HepG2 (cell line): ENCODE data around the gene CKS1B. TPM values are rescaled to one million over a fixed set of nuclear protein-coding genes. Genes with fewer than 3 reads are reported as not detected.

Experiments
- ARNTL ChIP-seq: sonication (generic); formaldehyde crosslinking; IDR thresholded peaks from 2 replicates; pipeline ENCODE4 v1.4.0; 2020; ENCODE audit warnings: mild to moderate bottlenecking, missing genetic modification reagents
- FOXA1 ChIP-seq, 2 experiments: fragments of 450-650 bp in 1 of 2; sonication (generic) in 1 of 2; formaldehyde crosslinking in 1 of 2; IDR thresholded peaks; 2 replicates each; pipeline versions ENCODE4 v1.4.0 to v1.6.1; 2016 to 2020; ENCODE audit warnings: missing genetic modification reagents in 1 of 2
- HNF4A ChIP-seq: sonication (generic); formaldehyde crosslinking; IDR thresholded peaks from 2 replicates; pipeline ENCODE4 v1.4.0; 2020; ENCODE audit warnings: missing genetic modification reagents
- ISX ChIP-seq: sonication (generic); formaldehyde crosslinking; conservative IDR thresholded peaks from 2 replicates; pipeline ENCODE4 v1.5.0; 2020; ENCODE audit warnings: missing genetic modification reagents
- KLF13 ChIP-seq: sonication (generic); formaldehyde crosslinking; IDR thresholded peaks from 2 replicates; pipeline ENCODE4 v1.4.0; 2020; ENCODE audit warnings: mild to moderate bottlenecking, missing genetic modification reagents
- MED1 ChIP-seq: sonication (generic); formaldehyde crosslinking; IDR thresholded peaks from 2 replicates; pipeline ENCODE4 v1.4.0; 2020; ENCODE audit warnings: missing genetic modification reagents
- POLR2AphosphoS2 ChIP-seq: IDR thresholded peaks from 2 replicates; pipeline ENCODE4 v1.6.1; 2011; ENCODE audit warnings: low read depth, low read length, improper control_type of control experiment
- RARG ChIP-seq: sonication (generic); formaldehyde crosslinking; IDR thresholded peaks from 2 replicates; pipeline ENCODE4 v1.4.0; 2020; ENCODE audit warnings: low read depth, mild to moderate bottlenecking, missing genetic modification reagents
- RFXAP ChIP-seq: sonication (generic); formaldehyde crosslinking; IDR thresholded peaks from 2 replicates; pipeline ENCODE4 v1.4.0; 2020; ENCODE audit warnings: missing genetic modification reagents, borderline replicate concordance
- ZFY ChIP-seq: sonication (generic); formaldehyde crosslinking; IDR thresholded peaks from 2 replicates; pipeline ENCODE4 v1.4.0; 2020; ENCODE audit warnings: missing genetic modification reagents
- ZMYM3 ChIP-seq: sonication (generic); formaldehyde crosslinking; IDR thresholded peaks from 2 replicates; pipeline ENCODE4 v1.5.1; 2020; ENCODE audit warnings: mild to moderate bottlenecking, missing genetic modification reagents
- ZNF17 ChIP-seq: sonication (generic); formaldehyde crosslinking; IDR thresholded peaks from 2 replicates; pipeline ENCODE4 v1.5.0; 2020; ENCODE audit warnings: mild to moderate bottlenecking, missing genetic modification reagents
- ZNF343 ChIP-seq: sonication (generic); formaldehyde crosslinking; IDR thresholded peaks from 2 replicates; pipeline ENCODE4 v1.4.0; 2020; ENCODE audit warnings: mild to moderate bottlenecking, missing genetic modification reagents
- ZNF510 ChIP-seq: sonication (generic); formaldehyde crosslinking; IDR thresholded peaks from 2 replicates; pipeline ENCODE4 v1.4.0; 2020; ENCODE audit warnings: low read depth, mild to moderate bottlenecking, missing genetic modification reagents
- ZNF577 ChIP-seq: sonication (generic); formaldehyde crosslinking; IDR thresholded peaks from 2 replicates; pipeline ENCODE4 v1.4.0; 2020; ENCODE audit warnings: mild to moderate bottlenecking, low read depth, missing genetic modification reagents, borderline replicate concordance
- ZNF652 ChIP-seq: IDR thresholded peaks from 2 replicates; pipeline ENCODE4 v1.6.1; 2016; ENCODE audit warnings: low read depth, borderline replicate concordance
- ZNF83 ChIP-seq: sonication (generic); formaldehyde crosslinking; IDR thresholded peaks from 2 replicates; pipeline ENCODE4 v1.4.0; 2020; ENCODE audit warnings: missing genetic modification reagents, mild to moderate bottlenecking, borderline replicate concordance
- polyA plus RNA-seq, 8 experiments: library from polyadenylated mRNA; depleted of rRNA in 3 of 8; stranded (reverse) in 7 of 8; unstranded in 1 of 8; fragments of >200 nt; fragmentation: Illumina TruSeq in 4 of 8; extraction: Trizol in 4 of 8; gene quantifications; 2 replicates each; pipeline versions ENCODE4 v1.2.1 to v1.2.3, GENCODE V29; 2011 to 2016; ENCODE audit warnings: low read depth in 4 of 8, missing spikeins in 1 of 8, mixed read lengths in 1 of 8; ENCODE audit not compliant: insufficient read depth in 1 of 8
- total RNA-seq, 5 experiments: library from RNA; depleted of rRNA; stranded (reverse); fragments of >200 nt; fragmentation: Illumina TruSeq; extraction: Trizol; gene quantifications; 2 replicates each; pipeline ENCODE4 v1.2.3, GENCODE V29; 2016; ENCODE audit warnings: low read depth in 1 of 5
- TF ChIP-seq, protein P1 (sequence below): fragments of 450-650 bp; IDR thresholded peaks from 2 replicates; pipeline ENCODE4 v1.6.1; 2016
- TF ChIP-seq, protein P2 (sequence below): sonication (generic); formaldehyde crosslinking; IDR thresholded peaks from 2 replicates; pipeline ENCODE4 v1.5.0; 2020; ENCODE audit warnings: missing genetic modification reagents, mild to moderate bottlenecking, borderline replicate concordance
- TF ChIP-seq, protein P3 (sequence below): sonication (generic); formaldehyde crosslinking; IDR thresholded peaks from 2 replicates; pipeline ENCODE4 v1.4.0; 2020; ENCODE audit warnings: missing genetic modification reagents
- TF ChIP-seq, protein P4 (sequence below): sonication (generic); formaldehyde crosslinking; IDR thresholded peaks from 2 replicates; pipeline ENCODE4 v1.8.1; 2023; ENCODE audit warnings: mild to moderate bottlenecking, missing genetic modification reagents

Gene CKS1B
- total and polyA plus RNA-seq, 2 of the 13 experiments (the other 11 are each of a cell fraction or from before 2014, with no cell fraction given), result 217 to 222 TPM

DNA sequence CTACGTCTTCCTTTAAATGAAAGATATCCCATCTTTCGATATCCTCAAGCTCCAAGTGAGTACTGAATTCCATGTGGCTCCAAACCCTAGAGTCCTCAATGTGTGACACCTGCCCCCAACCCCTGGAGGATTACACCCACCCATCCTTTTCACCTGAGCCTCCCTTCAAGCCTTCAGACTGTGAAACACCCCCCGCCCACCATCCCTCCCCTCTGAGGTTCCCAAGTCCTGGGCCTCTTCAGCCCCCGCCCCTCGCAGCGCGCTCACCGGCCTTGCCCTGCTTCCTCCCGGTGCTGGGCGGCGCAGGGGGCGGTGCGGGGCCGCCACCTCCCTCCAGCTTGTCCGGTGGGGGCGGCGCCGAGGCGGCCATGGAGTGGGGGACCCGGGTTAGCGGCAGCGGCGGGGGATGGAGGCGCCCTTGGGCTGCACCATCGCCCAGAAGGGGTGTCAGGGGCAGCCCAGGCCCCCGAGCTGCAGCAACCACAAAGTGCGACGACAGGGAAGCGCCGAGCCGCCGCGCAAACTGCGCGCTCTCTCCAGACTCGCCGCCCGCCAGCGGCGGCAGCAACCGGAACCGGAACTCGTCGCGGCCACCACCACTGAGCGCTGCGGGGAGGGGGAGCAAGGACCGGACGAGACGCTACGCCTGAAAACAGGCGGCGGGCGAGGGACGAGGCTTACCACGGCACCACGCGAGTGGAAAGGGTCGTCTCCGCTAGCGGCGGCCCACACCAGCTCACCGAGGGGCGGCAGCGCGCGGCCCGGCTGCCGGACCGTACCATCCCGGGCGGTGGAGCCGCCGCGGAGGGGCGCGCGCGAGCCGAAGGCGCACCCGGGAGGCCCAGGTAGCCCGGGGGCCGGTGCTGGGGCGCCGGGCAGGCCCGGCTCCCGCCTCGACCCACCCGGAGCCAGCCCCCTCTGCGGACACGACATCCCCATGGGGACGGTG, 13.0 kb upstream of the CKS1B start, which contains the start of gene PYGO2 (continued):
- TF ChIP-seq ZNF343 (CRISPR knock-in tag) (peak; percentile 83; the same call in 1 of the 2 replicates), POLR2AphosphoS2 (no peak), ZFY (CRISPR knock-in tag) (peak; percentile 79), ZNF577 (CRISPR knock-in tag) (no peak), ARNTL (CRISPR knock-in tag) (peak; percentile 75; the same call in 1 of the 2 replicates), KLF13 (CRISPR knock-in tag) (no peak), RARG (CRISPR knock-in tag) (no peak), ISX (0 out of 2 replicates have a peak, but pooled peaks have one; percentile 71), ZNF652 (CRISPR knock-in tag) (no peak), ZNF510 (CRISPR knock-in tag) (peak; percentile 60; the same call in 1 of the 2 replicates), MED1 (peak; percentile 60), ZNF17 (CRISPR knock-in tag) (no peak), FOXA1 (IDR thresholded peaks at IDR 0.05) (no peak), FOXA1 (CRISPR knock-in tag; IDR thresholded peaks at IDR 0.05) (no peak), RFXAP (CRISPR knock-in tag) (no peak), ZNF83 (CRISPR knock-in tag) (0 out of 2 replicates have a peak, but pooled peaks have one; percentile 51), ZMYM3 (CRISPR knock-in tag) (no peak), HNF4A (CRISPR knock-in tag) (0 out of 2 replicates have a peak, but pooled peaks have one; percentile 15)
- TF ChIP-seq, protein P1, sequence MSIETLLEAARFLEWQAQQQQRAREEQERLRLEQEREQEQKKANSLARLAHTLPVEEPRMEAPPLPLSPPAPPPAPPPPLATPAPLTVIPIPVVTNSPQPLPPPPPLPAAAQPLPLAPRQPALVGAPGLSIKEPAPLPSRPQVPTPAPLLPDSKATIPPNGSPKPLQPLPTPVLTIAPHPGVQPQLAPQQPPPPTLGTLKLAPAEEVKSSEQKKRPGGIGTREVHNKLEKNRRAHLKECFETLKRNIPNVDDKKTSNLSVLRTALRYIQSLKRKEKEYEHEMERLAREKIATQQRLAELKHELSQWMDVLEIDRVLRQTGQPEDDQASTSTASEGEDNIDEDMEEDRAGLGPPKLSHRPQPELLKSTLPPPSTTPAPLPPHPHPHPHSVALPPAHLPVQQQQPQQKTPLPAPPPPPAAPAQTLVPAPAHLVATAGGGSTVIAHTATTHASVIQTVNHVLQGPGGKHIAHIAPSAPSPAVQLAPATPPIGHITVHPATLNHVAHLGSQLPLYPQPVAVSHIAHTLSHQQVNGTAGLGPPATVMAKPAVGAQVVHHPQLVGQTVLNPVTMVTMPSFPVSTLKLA, result no peak
- TF ChIP-seq, protein P2, sequence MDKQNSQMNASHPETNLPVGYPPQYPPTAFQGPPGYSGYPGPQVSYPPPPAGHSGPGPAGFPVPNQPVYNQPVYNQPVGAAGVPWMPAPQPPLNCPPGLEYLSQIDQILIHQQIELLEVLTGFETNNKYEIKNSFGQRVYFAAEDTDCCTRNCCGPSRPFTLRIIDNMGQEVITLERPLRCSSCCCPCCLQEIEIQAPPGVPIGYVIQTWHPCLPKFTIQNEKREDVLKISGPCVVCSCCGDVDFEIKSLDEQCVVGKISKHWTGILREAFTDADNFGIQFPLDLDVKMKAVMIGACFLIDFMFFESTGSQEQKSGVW, result no peak
- TF ChIP-seq, protein P3, sequence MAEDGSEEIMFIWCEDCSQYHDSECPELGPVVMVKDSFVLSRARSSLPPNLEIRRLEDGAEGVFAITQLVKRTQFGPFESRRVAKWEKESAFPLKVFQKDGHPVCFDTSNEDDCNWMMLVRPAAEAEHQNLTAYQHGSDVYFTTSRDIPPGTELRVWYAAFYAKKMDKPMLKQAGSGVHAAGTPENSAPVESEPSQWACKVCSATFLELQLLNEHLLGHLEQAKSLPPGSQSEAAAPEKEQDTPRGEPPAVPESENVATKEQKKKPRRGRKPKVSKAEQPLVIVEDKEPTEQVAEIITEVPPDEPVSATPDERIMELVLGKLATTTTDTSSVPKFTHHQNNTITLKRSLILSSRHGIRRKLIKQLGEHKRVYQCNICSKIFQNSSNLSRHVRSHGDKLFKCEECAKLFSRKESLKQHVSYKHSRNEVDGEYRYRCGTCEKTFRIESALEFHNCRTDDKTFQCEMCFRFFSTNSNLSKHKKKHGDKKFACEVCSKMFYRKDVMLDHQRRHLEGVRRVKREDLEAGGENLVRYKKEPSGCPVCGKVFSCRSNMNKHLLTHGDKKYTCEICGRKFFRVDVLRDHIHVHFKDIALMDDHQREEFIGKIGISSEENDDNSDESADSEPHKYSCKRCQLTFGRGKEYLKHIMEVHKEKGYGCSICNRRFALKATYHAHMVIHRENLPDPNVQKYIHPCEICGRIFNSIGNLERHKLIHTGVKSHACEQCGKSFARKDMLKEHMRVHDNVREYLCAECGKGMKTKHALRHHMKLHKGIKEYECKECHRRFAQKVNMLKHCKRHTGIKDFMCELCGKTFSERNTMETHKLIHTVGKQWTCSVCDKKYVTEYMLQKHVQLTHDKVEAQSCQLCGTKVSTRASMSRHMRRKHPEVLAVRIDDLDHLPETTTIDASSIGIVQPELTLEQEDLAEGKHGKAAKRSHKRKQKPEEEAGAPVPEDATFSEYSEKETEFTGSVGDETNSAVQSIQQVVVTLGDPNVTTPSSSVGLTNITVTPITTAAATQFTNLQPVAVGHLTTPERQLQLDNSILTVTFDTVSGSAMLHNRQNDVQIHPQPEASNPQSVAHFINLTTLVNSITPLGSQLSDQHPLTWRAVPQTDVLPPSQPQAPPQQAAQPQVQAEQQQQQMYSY (CRISPR knock-in tag), result peak; percentile 24; the same call in 1 of the 2 replicates
- TF ChIP-seq, protein P4, sequence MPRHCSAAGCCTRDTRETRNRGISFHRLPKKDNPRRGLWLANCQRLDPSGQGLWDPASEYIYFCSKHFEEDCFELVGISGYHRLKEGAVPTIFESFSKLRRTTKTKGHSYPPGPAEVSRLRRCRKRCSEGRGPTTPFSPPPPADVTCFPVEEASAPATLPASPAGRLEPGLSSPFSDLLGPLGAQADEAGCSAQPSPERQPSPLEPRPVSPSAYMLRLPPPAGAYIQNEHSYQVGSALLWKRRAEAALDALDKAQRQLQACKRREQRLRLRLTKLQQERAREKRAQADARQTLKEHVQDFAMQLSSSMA (CRISPR knock-in tag), result peak; percentile 64; the same call in 1 of the 2 replicates
